Spinal cord (tissue), 10 donors: ENCODE measurements around the gene TBC1D22B. TPM values are rescaled to one million over a fixed set of nuclear protein-coding genes. Genes with fewer than 3 reads are reported as not detected.

ENCODE experiments used
- DNase-seq, 6 donors: peaks; one replicate each; pipeline versions ENCODE4 v3.0.0 to v3.0.0-alpha.2; 2013 to 2015; ENCODE audit warnings: low spot score in 6 of 6, low read depth in 4 of 6
- H3K27ac ChIP-seq: one replicate; pipeline ENCODE4 v1.5.1; 2013; ENCODE audit warnings: low read depth, low read length, control low read depth
- H3K27me3 ChIP-seq: one replicate; pipeline ENCODE4 v1.6.1; 2013; ENCODE audit warnings: low read length; ENCODE audit not compliant: control insufficient read depth, insufficient read depth
- H3K36me3 ChIP-seq: one replicate; pipeline ENCODE4 v1.6.1; 2013; ENCODE audit warnings: low read length; ENCODE audit not compliant: control insufficient read depth, insufficient read depth
- H3K4me1 ChIP-seq: one replicate; pipeline ENCODE4 v1.6.1; 2013; ENCODE audit warnings: low read length; ENCODE audit not compliant: control insufficient read depth, insufficient read depth
- H3K4me3 ChIP-seq: one replicate; pipeline ENCODE4 v1.5.1; 2013; ENCODE audit warnings: low read depth, low read length, control low read depth
- H3K9me3 ChIP-seq: one replicate; pipeline ENCODE4 v1.6.1; 2013; ENCODE audit warnings: low read length; ENCODE audit not compliant: control insufficient read depth, insufficient read depth
- WGBS: methylation state at CpG from one replicate; pipeline ENCODE4 v1.1.5; 2013; ENCODE audit warnings: missing lambda C conversion rate; ENCODE audit not compliant: insufficient coverage; 5-methylcytosine and 5-hydroxymethylcytosine counted together
- polyA plus RNA-seq, 2 donors: library from polyadenylated mRNA; unstranded; fragments of 120-200 nt; gene quantifications; one replicate each; pipeline ENCODE4 v1.2.1, GENCODE V29; 2013; ENCODE audit not compliant: insufficient read length in 2 of 2
- total RNA-seq, 2 donors: library from RNA; depleted of rRNA in 1 of 2; stranded (reverse); fragments of 120-200 nt in 1 of 2; fragments of >200 nt in 1 of 2; gene quantifications; one replicate each; pipeline versions ENCODE4 v1.2.3 to v1.2.4, GENCODE V29; 2013 to 2014
- donor health status: healthy.

Gene TBC1D22B
- total and polyA plus RNA-seq, 4 donors = 9.3 to 15.6 (median 12.4) TPM

DNA sequence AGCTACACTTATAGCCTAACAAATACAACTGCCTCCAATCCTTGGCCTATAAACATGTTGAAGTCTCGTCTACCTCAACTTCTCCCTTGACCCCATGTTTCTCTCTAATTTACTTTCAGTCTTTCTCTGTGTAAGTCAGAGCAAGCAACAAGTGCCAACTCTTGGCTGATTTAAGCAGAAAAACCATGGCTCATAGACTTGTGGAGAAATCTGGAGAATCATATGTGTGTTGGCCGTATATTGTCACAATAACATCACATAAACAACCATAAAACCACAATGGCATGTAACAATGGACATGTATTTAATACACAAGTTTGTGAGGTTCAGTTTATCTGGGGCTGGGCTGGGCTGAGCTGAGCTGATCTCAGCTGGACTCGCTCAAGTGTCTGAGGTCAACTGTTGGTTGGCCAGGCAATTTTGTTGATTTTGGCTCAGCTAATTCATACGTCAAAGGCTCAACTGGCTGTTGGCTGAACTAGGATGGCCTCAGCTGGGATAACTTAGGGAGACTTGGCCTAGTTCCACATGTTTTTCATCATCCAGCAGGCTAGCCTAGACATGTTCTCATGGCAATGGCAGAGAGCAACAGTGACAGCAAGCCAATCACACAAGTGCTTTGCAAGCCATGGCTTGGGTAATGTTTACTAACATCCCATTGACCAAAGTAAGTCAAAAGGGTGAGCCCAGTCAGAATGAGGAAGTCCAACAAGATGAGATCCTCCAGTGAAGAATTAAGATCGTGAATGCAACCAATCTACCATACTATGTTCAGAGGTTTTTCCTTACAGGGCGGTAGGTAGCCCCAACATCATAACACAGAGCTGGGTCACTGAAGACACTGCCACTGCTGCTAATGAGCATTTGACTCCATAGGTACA lies 12.9 kb upstream of the TBC1D22B start:
- Histone ChIP-seq H3K4me3 (no peak overlapping the region), H3K4me1 (peaks cover 13% of the 10 kb centered on the region), H3K36me3 (no peaks in the 10 kb centered on the region), H3K27ac (peak overlapping the region; percentile 88), H3K27me3 (no peaks in the 10 kb centered on the region), H3K9me3 (no peaks in the 10 kb centered on the region)
- DNase-seq = peak in 5 of 6 donors; percentile 35 to 94 (median 68)
- 64% methylated on average over 4 of the region's 6 CpGs for WGBS

DNA sequence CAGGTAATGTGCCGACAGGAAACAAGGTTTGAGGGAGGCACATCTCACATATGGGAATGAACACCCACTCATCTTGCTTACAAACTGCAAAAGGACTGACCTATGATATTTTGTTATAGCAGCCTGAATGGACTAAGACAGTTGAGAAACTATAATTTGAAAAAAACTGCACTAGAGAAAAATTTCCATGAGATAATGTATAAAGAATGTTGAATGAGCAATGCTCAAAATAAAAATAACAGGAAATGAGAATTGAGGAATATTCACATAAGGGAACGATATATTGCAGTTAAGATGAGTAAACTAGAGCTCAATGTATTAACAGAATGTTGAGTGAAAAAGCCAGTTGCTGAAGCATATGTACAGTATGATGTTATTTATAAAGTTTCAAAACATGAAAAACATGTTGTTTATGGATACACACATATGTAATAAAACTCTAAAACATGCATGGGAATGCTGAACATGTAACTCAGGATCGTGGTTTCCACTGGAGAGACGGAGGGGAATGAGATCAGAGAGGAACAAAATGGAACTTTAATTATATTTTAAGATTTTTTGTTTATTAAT lies 6.3 kb upstream of the TBC1D22B start:
- H3K27ac ChIP-seq = no peak overlapping the region
- H3K27me3 ChIP-seq = peaks cover 2% of the 10 kb centered on the region
- WGBS = no CpG with 5 or more reads among the region's 4 CpGs
- no peaks in the 10 kb centered on the region for H3K36me3 ChIP-seq
- DNase-seq = peak in 1 of 6 donors; percentile 55
- H3K4me3 ChIP-seq = no peak overlapping the region
- no peaks in the 10 kb centered on the region for H3K9me3 ChIP-seq
- no peaks in the 10 kb centered on the region for H3K4me1 ChIP-seq

- Histone ChIP-seq H3K4me3 (no peak overlapping the region), H3K4me1 (peaks cover 3% of the 10 kb centered on the region), H3K36me3 (no peaks in the 10 kb centered on the region), H3K27ac (no peak overlapping the region), H3K27me3 (peaks cover 2% of the 10 kb centered on the region), H3K9me3 (no peaks in the 10 kb centered on the region)
- no peak for DNase-seq
Observed at GRCh38 chr6:37253486-37254007, 4.0 kb upstream of the TBC1D22B start.

DNA sequence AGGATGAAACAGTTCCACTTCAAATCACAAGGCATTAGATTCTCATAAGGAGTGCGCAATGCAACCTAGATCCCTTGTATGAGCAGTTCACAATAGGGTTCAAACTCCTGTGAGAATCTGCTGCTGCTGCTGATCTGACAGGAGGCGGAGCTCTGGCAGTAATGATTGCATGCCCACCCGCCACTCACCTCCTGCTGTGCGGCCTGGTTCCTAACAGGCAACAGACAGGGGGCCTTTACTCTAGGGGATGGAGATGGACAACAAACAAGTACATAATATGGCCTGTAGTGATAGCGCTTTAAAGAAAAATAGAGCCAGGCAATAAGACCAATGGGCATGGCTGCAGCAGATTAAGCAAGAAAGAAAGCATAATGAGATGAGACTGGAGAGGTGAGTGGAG lies 2.7 kb upstream of the TBC1D22B start:
- H3K36me3 ChIP-seq = no peaks in the 10 kb centered on the region
- H3K27ac ChIP-seq = no peak overlapping the region
- no peak for DNase-seq
- no peak overlapping the region for H3K4me3 ChIP-seq
- H3K4me1 ChIP-seq = peaks cover 3% of the 10 kb centered on the region
- WGBS = 60% methylated on average over 3 of the region's 5 CpGs
- peaks cover 2% of the 10 kb centered on the region for H3K27me3 ChIP-seq
- H3K9me3 ChIP-seq = no peaks in the 10 kb centered on the region

- Histone ChIP-seq H3K36me3 (peaks cover 3% of the 10 kb centered on the region), H3K4me3 (peak overlapping the region; percentile 97), H3K27ac (no peak overlapping the region), H3K9me3 (no peaks in the 10 kb centered on the region), H3K27me3 (peaks cover 2% of the 10 kb centered on the region), H3K4me1 (peaks cover 3% of the 10 kb centered on the region)
- no peak for DNase-seq
- 20% methylated on average over 1 of the region's 12 CpGs for WGBS
Observed at GRCh38 chr6:37256692-37257319, 766 bp upstream of the TBC1D22B start.

DNA sequence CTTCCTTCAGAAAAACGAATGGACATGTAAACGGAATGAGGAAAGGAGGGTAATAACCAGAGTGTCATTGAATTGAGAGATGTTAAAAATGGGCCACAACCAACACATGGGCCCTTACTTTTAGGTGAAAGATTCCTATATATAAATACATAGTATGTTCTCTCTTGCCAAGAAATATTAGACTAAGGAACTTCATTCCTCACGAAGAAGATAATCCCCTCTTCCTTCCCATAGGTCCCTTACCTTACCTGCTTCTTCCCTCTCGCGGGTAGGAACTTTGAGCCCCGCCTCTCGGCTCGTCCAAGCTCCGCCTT lies 295 bp upstream of the TBC1D22B start:
- peaks cover 2% of the 10 kb centered on the region for H3K27me3 ChIP-seq
- peak overlapping the region; percentile 97 for H3K4me3 ChIP-seq
- H3K4me1 ChIP-seq = peaks cover 3% of the 10 kb centered on the region
- H3K9me3 ChIP-seq = no peaks in the 10 kb centered on the region
- WGBS = 1% methylated on average over 7 of the region's 9 CpGs
- DNase-seq = no peak
- H3K36me3 ChIP-seq = peaks cover 3% of the 10 kb centered on the region
- peak overlapping the region; percentile 93 for H3K27ac ChIP-seq

DNA sequence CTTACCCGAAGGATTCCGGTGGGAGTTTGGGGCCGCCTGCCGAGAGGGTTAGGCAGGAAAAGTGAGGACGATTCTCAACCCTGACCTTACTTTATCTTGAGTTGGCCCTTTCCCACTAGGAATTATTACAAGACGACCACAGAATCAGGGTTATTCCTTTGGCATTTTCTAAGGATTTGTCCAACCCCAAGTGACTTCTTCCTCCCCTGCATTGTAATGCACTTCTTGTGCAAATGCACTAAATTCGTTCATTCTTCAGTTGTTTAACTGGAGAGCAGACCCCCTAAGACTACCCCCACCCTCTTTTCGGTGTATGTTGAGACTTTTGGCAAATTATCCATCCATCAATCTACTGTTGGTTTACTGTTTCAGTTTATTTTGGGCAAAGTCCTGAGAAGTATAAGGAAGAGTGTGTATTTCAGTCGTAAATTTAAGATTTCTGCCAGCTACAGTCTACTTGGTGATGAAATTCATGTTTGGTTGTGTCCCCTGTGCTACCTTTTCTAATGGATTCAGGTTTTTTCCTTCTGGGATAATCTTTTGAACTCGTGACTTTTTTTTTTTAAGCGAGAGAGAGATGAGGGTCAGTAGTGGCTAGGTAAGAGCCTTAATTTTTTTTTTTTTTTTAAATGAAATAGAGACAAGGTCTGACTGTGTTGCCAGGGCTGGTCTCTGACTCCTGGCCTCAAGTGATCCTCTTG lies 983 bp downstream of the TBC1D22B start:
- H3K4me1 ChIP-seq = peaks cover 3% of the 10 kb centered on the region
- WGBS = 13% methylated on average over 7 of the region's 11 CpGs
- H3K27ac ChIP-seq = peak overlapping the region; percentile 93
- H3K9me3 ChIP-seq = no peaks in the 10 kb centered on the region
- no peak for DNase-seq
- H3K4me3 ChIP-seq = peak overlapping the region; percentile 97
- peaks cover 3% of the 10 kb centered on the region for H3K36me3 ChIP-seq
- peaks cover 2% of the 10 kb centered on the region for H3K27me3 ChIP-seq

- Histone ChIP-seq H3K9me3 (no peaks in the 10 kb centered on the region), H3K27me3 (peaks cover 2% of the 10 kb centered on the region), H3K4me1 (peaks cover 3% of the 10 kb centered on the region), H3K36me3 (peaks cover 3% of the 10 kb centered on the region), H3K27ac (no peak overlapping the region), H3K4me3 (no peak overlapping the region)
- DNase-seq = no peak
- no CpG with 5 or more reads among the region's 2 CpGs for WGBS
Observed at GRCh38 chr6:37259191-37259590, 1.6 kb downstream of the TBC1D22B start.

DNA sequence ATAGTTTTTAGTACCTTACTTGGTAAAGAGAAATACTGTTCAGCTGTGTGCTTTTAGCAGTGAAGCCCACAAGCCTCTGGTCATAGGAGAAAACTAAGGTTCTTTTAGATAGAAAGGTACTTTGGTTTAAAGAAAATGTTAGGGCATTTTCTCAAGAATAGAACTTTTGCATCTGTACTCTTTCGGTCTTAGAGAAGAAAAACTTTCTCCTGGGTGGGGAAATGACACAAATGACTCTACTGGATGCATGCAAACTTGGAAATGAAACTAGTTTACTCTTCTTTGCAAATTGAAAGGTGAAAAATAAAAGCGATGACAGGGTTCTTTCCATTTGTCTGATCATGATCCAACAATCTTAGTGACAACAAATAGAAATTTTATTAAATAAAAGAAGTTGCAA lies 2.5 kb downstream of the TBC1D22B start:
- WGBS = no CpG with 5 or more reads among the region's 2 CpGs
- Histone ChIP-seq H3K4me1 (peaks cover 3% of the 10 kb centered on the region), H3K9me3 (no peaks in the 10 kb centered on the region), H3K27ac (no peak overlapping the region), H3K4me3 (no peak overlapping the region), H3K27me3 (peaks cover 2% of the 10 kb centered on the region), H3K36me3 (peaks cover 3% of the 10 kb centered on the region)
- DNase-seq = no peak
